Sigmoid colon (tissue), 4 donors: ENCODE data around the gene MED19.

Source experiments
- CTCF ChIP-seq, 4 experiments: fragments of 450-650 bp in 3 of 4; fragments of 200-600 bp in 1 of 4; IDR thresholded peaks; one replicate each; pipeline ENCODE4 v1.5.1; 2016 to 2019; ENCODE audit warnings: antibody characterized with exemption in 4 of 4, mild to moderate bottlenecking in 3 of 4, moderate library complexity in 2 of 4
- EP300 ChIP-seq, 4 donors: sonication (generic); formaldehyde crosslinking; IDR thresholded peaks; one replicate each; pipeline ENCODE4 v1.6.1; 2017; ENCODE audit warnings: antibody characterized with exemption in 4 of 4
- POLR2A ChIP-seq, 2 donors: fragments of 450-650 bp; IDR thresholded peaks; one replicate each; pipeline ENCODE4 v1.6.1; 2016; ENCODE audit warnings: antibody characterized with exemption in 2 of 2, mild to moderate bottlenecking in 2 of 2, moderate library complexity in 2 of 2

- TF ChIP-seq POLR2A (IDR thresholded peaks at IDR 0.05) (no peak), CTCF (IDR thresholded peaks at IDR 0.05) (no peak), EP300 (IDR thresholded peaks at IDR 0.05) (no peak)
Measured at GRCh38 chr11:57727185-57727584, 15.2 kb upstream of the MED19 start.
